WTC11 (cell line): ENCODE results near the gene TPBGL.

Source experiments
- ATF3 ChIP-seq: sonication (generic); formaldehyde crosslinking; conservative IDR thresholded peaks from 2 replicates; pipeline ENCODE4 v1.8.1; 2022; ENCODE audit warnings: mild to moderate bottlenecking, missing genetic modification reagents
- PRRX2 ChIP-seq: fragments of 250-450 bp; sonication (Bioruptor Pico); IDR thresholded peaks from 2 replicates; pipeline ENCODE4 v1.8.0; 2021; ENCODE audit warnings: mild to moderate bottlenecking

GRCh38 chr11:75272821-75273301 lies 32.3 kb downstream of the TPBGL start:
- TF ChIP-seq PRRX2 (CRISPR knock-in tag) = no peak
- no peak for TF ChIP-seq ATF3 (CRISPR knock-in tag)
